DMS53 (cell line): ENCODE measurements around the gene PPP2R5D.
"Not testable (repeated sequence)": the region's sequence is repeated elsewhere in the genome, so short reads cannot be mapped to it uniquely, and the experiment has no call there.

Source experiments
- DNase-seq: peaks from one replicate; lab custom pipeline; 2025; lab: John Stamatoyannopoulos, UW

PPP2R5D gene

DNA sequence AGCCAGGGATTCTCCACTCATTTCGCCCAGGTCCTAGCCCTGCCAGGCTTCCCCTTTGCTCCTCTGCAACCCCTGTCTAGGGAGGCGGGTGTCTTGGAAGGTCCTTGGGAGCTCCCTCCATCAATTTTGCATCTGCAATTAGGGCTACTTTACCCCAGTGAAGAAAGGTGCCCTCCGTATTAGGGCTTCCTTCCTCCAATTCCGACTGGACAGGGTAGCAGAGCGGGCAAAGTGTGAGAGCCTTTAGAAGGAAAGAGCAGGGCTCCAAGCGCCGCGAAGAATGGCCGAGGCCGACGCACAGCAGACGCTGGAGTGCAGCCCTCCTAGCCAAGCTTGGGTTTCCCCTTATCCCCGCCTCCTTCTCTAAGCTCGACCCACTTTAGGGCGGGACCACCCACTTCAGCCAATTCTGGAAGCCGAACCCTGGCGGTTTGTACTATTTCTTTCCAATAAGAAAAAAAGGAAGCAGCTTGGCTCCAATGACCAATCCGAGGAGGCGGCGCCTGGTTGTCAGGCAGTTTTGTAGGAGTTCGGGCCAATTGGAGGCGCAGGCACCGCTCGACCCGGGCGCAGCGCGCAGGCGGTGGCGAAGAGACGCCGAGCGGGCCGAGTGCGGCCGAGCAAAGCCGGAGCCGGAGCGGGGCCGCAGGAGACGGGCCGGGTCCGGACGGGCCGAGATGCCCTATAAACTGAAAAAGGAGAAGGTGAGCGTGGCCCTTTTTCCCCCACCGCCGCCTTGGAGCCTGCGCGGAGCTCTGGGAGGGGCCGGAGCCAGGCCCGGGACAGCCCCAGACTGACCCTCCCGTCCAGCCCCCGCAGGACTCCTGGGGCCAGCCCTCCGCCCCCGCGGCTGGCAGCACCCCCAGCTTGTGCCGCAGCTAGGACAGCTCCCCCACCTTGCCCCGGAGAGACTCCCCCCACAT is at the start of gene PPP2R5D:
Gene PPP2R5D, plus strand, starts transcription at position 570 of the 923 bp plus-strand sequence. Its CDS starts 108 bp downstream, at position 678.
- DNase-seq: peak; percentile 100

DNA sequence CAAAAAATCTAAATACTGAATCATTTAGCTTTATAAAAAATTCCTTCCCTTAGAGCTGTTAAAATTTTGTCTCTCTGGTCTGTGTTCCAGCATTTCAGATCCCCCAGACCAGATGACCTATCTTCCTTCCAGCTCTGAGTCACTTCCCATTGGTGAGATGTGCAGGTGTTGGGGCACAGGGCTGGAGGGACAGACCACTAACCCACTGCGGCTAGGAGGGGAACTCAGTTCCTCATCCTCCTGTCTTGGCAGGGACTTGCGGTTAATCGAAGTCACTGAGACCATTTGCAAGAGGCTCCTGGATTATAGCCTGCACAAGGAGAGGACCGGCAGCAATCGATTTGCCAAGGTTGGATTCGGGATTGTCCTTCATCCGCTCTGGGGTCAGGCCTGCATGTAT is 49.0 kb upstream of the PPP2R5D start:
- DNase-seq: no peak

DNA sequence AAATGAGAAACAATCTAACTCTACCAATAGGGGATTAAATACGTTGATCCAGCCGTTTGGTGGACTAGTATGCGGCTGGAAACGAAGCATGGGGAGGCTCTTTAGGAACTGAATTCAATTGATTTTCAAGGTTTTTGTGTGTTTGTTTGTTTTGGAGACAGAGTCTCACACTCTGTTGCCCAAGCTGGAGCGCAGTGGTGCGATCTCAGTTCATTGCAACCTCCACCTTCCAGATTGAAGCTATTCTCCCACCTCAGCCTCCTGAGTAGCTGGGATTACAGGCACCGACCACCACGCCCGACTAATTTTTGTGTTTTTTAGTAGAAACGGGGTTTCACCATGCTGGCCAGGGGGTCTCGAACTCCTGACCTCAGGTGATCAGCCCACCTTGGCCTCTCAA is 48.0 kb upstream of the PPP2R5D start:
- DNase-seq: no peak

DNA sequence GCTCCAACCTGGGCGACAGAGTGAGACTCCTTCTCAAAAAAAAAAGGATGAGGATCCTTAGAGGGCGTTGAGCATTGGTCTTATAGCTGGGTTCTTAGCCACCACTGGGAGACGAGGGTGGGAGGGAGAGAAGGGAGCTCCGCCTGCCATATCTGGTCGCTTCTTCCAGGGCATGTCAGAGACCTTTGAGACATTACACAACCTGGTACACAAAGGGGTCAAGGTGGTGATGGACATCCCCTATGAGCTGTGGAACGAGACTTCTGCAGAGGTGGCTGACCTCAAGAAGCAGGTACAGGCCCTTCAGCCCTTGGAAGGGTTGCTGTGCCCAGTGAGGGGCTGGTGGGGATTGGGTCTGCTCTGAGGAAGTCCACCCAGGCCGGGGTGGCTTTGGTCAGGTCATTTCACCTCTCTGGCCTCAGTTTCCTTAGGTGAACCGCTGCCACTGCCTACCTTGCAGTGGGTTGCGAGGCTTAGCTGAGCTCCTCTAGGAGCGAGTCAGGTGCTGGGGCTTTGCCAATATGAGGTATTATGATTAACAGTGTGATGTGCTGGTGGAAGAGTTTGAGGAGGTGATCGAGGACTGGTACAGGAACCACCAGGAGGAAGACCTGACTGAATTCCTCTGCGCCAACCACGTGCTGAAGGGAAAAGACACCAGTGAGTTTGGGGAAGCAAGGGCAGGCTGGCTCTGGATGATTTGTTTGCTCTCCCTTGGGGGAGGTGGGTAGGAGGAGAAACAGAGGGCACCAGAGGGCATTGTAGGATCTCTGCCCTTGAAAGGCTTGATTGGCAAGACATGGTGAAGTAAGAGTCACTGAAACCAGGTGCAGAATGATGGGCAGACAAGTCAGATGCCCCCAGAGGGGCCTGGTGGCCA is 46.6 kb upstream of the PPP2R5D start:
- DNase-seq: no peak

DNA sequence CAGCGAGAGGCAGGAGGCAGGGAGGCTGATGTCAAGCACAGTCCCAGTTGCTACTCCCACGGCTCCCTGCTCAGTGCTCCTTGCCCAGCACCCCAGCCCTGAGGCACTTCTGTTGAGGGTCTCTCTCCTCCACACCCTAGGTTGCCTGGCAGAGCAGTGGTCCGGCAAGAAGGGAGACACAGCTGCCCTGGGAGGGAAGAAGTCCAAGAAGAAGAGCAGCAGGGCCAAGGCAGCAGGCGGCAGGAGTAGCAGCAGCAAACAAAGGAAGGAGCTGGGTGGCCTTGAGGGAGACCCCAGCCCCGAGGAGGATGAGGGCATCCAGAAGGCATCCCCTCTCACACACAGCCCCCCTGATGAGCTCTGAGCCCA is 46.0 kb upstream of the PPP2R5D start:
- no peak for DNase-seq

DNA sequence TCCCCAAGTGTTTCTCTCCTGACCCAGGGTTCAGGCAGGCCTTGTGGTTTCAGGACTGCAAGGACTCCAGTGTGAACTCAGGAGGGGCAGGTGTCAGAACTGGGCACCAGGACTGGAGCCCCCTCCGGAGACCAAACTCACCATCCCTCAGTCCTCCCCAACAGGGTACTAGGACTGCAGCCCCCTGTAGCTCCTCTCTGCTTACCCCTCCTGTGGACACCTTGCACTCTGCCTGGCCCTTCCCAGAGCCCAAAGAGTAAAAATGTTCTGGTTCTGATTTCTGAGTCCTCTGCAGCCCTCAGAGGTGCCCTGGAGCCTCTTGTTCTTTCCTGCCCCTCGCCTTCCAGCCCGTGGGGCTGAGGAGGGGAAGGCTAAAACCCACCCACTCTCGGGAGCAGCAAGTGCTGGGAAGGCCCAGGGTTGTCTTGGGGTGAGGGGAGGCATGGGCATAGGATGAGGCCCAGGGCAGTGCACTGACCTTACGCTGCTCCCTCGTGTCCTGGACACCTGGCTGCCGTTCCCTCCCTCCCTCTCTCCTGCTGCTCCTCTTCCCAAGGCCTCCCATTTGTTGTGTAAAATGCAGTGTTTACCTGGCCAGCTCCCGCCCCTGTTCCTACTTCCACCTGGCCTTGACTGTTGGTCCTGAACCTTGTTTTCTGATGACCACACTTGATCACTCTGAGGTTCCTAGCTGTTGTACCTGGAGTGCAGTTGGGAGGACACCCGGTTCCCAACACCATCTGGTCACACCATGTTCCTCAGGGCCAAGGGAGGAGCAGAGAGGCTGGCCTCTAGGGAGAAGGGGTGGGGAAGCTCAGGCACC is 45.2 kb upstream of the PPP2R5D start:
- no peak for DNase-seq

DNA sequence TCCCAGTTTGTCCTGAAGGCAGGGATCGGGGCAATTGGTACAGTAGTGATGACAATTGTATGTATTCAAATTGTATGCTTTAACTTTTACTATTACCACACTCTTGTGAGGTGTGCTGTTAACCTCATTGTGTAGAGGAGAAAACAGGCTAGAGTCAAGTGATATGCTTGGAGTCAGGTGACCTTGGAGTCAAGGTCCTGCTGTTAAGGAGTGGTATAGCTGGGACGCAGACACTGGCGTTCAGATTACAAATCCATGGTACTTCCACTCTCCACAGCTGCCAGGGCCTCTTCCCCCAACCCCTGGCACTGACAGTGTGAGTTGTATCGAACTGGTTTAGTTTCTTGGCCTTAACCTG is 44.6 kb upstream of the PPP2R5D start:
- DNase-seq: no peak

DNA sequence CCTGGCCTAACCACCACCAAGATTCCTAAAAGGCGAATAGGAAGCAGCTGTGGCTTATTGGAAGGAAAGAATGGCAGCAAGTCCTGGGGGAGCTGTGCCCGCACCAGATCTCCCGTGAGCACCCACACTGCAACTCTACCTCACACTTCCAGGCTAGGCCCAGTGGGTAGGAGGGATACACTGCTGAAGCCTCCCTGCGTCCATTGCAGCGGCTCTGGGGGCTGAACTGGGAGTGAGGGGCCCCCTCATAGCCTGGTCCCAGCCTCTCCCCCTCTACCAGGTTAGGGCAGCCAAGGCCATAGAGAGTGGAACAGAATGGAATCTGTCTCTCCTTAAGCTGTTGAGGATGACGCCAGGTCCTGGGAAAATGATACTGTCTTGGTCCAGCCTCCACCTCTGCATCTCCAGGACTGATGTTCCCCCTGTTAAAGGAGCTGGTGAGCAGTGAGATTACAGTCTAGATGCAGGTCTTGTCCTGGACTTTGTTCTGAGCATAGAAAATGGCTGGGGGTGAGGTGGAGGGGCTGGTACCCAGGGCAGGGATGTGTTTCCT is 43.8 kb upstream of the PPP2R5D start:
- no peak for DNase-seq

DNA sequence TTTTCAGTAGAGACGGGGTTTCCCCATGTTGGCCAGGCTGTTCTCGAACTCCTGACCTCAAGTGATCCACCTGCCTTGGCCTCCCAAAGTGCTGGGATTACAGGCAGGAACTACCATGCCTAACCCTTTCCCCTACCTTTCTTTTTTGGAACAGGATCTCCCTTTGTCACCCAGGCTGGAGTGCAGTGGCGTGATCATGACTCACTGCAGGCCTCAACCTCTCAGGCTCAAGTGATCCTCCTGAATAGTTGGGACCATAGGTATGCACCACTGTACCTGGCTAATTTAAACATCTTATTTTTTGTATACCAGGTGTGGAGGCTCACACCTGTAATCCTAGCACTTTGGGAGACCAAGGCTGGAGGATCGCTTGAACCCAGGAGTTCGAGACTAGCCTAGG is 43.0 kb upstream of the PPP2R5D start:
- DNase-seq: not testable (repeated sequence)

DNA sequence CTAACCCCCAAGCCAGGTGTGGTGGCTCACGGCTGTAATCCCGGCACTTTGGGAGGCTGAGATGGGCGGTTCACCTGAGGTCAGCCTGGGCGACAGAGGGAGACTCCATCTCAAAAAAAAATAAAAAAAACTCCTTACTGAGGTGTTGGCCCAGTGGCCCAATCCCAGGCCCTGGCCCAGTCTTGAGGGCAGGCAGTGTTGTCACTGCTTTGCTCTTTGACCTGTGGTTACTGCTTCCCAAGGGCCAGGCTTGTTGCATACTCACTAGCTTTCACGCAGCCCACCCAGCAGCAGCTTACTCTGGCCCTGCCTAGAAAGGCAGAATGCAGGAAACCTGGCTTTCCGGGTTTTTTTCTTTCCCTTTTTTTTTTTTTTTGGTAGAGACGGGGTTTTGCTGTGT is 41.9 kb upstream of the PPP2R5D start:
- DNase-seq: no peak

DNA sequence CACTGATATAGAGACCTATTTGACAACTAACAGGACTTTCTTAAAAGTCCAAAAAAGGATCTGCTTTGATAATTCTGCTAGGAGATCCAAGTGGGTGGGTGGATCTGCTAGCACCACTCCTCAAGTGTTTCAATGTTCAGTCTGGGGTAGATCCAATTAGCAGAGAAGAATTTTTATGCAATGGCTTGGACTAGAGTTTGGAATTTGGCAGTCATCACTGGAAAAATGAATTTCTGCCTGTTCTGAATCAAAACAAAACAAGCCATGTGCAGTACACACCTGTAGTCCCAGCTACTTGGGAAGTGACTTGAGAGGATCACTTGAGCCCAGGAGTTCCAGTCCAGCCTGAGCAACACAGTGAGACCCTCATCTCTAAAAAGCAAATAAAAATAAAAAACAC is 36.4 kb upstream of the PPP2R5D start:
- DNase-seq: no peak

DNA sequence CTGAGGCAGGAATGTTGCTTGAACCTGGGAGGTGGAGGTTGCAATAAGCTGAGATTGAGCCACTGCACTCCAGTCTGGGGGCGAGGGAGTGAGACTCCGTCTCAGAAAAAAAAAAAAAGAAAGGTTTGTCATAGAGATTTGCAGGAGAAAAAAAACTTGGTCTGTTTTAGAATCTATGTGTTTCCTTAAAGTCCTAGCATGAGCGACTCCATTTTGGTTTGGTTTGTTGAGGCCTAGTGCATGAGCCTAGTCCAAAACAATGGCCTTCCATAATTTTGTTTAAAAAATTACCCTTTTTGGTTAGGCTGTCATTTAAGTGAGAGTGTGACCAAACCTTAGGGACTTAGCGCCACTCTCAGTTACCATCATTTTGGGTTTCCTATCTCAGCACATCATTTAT is 32.0 kb upstream of the PPP2R5D start:
- no peak for DNase-seq

DNA sequence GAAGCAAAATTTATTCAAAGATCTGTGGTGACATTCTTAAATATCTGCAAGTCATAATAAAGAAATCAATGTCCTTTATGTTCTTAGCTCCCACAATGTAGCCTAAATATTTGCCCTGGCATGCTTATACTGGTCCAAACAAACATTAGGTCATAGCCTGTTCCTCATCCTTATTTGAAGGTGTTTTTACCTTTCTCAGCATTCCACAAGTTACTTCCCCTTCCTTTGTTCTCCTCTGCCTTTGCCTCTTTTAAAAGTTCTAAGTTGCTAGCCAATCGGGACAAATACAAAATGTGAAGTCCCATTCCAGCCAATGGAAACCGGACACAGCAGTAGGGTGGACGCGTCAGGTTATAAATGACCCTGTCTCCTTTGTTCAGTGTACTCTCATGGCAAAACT is 30.0 kb upstream of the PPP2R5D start:
- not testable (repeated sequence) for DNase-seq

DNA sequence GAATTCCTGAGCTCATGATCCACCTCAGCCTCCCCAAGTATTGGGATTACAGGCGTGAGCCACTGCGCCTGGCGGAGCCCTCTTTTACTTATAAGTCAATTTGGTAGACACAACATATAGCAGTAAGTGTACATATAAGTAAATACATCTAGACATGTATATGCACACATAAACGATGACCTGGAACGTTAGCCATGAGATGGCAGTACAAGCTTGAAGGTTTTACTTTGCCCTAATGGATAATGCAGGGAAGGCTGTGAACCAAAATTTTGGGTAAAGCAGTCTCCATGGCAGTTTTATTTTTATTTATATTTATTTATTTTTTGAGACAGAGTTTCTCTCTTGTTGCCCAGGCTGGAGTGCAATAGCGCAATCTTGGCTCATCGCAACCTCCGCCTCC is 26.2 kb upstream of the PPP2R5D start:
- no peak for DNase-seq

DNA sequence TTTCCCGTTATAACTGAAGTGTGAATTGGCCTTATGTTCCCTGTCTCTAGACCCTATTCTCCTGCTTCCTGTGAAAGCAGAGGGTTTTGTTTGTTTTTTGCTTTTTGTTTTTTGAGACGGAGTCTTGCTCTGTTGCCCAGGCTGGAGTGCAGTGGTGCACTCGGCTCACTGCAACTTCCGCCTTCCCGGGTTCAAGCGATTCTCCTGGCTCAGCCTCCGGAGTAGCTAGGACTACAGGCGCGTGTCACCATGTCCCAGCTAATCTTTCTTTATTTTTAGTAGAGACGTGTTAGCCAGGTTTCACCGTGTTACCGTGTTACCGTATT is 24.5 kb upstream of the PPP2R5D start:
- DNase-seq: no peak

DNA sequence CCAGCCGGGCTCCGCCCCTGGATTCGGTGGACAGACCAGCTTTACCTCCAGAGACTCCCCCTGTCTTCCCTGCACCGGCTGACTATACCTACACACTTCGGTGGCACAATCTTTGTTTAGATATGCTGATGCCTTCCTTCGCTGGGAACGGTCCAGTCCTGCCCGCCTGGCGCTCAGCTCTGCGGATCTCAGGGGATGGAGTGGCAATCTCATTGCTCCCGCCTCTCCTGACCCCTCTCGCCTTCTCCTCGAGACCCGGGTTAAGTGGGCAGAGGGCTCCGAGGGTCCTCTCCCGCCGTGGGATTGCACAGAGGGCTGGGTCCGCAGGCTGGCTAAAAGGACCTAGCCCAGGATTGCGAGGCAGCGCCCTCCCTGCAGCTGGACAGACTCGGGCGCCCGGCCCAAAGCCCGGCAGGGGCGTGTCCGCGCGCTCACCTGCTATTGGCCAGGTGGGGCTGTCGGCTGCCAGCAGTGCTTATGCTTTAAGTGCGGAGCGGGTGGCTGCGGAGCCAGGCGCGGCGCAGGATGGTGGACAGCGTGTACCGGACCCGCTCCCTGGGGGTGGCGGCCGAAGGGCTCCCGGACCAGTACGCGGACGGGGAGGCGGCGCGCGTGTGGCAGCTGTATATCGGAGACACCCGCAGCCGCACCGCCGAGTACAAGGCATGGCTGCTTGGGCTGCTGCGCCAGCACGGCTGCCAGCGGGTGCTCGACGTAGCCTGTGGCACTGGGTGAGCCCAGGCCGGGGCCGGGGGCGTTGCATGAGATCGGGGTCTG is 23.9 kb upstream of the PPP2R5D start, which contains the start of gene GNMT:
Gene GNMT, plus strand, starts transcription at position 512 of the 777 bp plus-strand sequence. Its CDS starts 14 bp downstream, at position 526.
- DNase-seq: peak; percentile 88

DNA sequence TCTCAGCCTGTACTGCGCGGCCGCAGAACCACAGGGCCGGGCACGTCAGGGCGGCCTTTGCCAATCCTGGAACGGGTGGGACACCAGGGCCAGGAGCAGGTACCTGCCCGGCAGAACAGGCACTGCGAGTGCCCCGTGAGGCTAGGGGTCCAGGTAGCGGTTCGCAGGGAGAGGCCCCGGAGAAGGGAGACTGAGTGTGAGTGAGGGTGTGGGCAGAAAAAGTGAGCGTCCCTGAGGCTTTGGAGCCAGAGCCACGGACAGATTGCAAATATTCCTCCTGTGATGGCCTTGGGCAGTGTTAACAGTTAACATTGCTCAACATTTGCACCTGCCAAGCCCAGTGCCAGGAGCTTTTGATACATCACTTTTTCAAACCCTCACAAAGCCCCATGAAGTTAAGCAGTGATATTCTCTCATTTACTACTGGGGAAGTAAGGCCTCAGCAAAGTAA is 23.3 kb upstream of the PPP2R5D start:
- DNase-seq: peak; percentile 62

DNA sequence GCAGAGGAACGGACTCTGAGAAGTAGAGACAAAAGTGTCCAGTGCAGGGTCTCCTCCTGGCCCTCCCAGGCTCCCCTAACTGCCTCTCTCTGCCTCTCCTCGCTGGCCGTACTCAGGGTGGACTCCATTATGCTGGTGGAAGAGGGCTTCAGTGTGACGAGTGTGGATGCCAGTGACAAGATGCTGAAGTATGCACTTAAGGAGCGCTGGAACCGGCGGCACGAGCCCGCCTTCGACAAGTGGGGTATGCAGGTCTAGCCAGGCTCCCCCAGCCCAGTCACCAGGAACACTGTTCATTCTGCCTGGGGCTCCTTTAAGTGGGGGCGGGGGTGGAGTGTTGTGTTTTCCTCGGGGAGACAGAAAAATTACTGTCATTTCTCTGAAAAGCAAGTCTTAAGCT is 22.3 kb upstream of the PPP2R5D start:
- DNase-seq: no peak

DNA sequence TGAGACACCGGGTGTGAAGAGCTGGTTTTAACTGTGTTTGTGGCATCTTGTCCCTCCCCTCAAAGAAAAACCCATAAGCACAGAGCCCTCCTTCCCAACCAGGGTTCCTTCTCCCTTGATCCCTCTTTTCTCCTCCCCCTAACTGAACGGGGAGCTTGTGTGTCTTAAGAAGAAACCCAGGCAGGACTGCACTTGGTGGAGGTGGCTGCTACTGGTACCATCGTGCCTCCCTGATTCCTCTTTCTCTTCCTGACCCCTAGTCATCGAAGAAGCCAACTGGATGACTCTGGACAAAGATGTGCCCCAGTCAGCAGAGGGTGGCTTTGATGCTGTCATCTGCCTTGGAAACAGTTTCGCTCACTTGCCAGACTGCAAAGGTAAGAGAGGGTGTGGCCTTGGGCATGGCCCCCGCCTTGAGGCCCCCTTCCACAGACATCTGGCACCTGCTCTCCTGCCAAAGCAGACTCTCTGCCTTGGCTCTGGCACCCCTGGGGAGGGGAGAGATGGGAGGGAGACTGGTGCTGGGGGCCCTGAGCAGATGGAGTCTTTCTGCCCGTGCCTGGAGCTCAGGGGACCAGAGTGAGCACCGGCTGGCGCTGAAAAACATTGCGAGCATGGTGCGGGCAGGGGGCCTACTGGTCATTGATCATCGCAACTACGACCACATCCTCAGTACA is 21.7 kb upstream of the PPP2R5D start:
- DNase-seq: no peak

DNA sequence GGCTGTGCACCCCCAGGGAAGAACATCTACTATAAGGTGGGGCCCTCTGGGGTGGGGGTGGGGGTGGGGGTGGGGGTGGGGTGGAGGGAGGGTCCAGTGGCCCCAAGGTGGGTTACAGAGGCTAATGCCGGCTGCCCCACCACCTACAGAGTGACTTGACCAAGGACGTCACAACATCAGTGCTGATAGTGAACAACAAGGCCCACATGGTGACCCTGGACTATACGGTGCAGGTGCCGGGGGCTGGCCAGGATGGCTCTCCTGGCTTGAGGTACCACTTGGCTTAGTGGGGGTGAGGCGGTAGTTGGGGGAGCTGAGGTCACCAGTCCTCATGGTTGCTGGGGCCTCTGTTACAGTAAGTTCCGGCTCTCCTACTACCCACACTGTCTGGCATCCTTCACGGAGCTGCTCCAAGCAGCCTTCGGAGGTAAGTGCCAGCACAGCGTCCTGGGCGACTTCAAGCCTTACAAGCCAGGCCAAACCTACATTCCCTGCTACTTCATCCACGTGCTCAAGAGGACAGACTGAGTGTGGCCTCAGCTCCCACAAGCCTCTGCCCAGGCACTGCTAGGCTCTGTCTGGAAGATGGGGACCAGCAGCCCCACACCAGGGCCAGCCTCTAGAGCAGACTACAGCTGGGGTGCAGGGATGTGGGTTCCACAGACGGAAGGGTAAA is 21.1 kb upstream of the PPP2R5D start:
- DNase-seq: no peak
